Transverse colon (tissue), 4 donors: ENCODE results near the gene THBS4.

Experiments used
- POLR2A ChIP-seq: fragments of 450-650 bp; IDR thresholded peaks from one replicate; pipeline ENCODE4 v1.6.1; 2016; ENCODE audit warnings: antibody characterized with exemption, mild to moderate bottlenecking, moderate library complexity
- POLR2AphosphoS5 ChIP-seq, 3 donors: sonication (generic); formaldehyde crosslinking; IDR thresholded peaks; one replicate each; pipeline ENCODE4 v1.6.1; 2016; ENCODE audit warnings: antibody characterized with exemption in 3 of 3
- TF ChIP-seq, protein P1 (sequence below), 5 experiments: fragments of 200-600 bp in 3 of 5; fragments of 450-650 bp in 2 of 5; sonication (generic) in 3 of 5; IDR thresholded peaks; 1 replicate in 2 of 5; 2 replicates in 3 of 5; pipeline ENCODE4 v1.5.1; 2016 to 2017; ENCODE audit warnings: antibody characterized with exemption in 5 of 5, inconsistent platforms in 3 of 5, mild to moderate bottlenecking in 2 of 5, moderate library complexity in 1 of 5

DNA sequence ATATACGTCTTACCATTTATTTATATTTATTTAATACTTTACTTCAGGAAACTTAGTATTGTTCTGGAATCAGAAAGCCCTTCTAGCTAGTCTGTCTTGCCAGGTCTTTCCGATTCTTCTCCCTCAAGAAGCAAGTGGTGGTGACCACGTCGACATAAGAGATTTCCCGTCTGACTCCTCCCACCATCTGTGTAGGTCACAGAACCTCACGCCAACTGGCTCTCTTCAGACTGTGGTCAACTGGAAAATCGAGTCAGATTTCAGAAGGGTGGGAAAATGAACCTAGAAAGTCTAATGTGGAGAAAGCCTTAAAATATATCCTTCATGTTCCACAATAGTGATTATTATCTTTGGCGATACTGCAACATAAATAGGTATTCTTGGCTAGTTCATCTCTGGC lies 17.3 kb downstream of the THBS4 start:
- TF ChIP-seq POLR2AphosphoS5 (IDR thresholded peaks at IDR 0.05) (no peak), POLR2A (no peak)
- TF ChIP-seq, protein P1, sequence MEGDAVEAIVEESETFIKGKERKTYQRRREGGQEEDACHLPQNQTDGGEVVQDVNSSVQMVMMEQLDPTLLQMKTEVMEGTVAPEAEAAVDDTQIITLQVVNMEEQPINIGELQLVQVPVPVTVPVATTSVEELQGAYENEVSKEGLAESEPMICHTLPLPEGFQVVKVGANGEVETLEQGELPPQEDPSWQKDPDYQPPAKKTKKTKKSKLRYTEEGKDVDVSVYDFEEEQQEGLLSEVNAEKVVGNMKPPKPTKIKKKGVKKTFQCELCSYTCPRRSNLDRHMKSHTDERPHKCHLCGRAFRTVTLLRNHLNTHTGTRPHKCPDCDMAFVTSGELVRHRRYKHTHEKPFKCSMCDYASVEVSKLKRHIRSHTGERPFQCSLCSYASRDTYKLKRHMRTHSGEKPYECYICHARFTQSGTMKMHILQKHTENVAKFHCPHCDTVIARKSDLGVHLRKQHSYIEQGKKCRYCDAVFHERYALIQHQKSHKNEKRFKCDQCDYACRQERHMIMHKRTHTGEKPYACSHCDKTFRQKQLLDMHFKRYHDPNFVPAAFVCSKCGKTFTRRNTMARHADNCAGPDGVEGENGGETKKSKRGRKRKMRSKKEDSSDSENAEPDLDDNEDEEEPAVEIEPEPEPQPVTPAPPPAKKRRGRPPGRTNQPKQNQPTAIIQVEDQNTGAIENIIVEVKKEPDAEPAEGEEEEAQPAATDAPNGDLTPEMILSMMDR (IDR thresholded peaks at IDR 0.05): no peak
